Fibroblast of lung (primary cell): Measurements from ENCODE around the gene CISH. TPM values are rescaled to one million over a fixed set of nuclear protein-coding genes. Genes with fewer than 3 reads are reported as not detected.

ENCODE experiments used
- DNase-seq, 2 donors: peaks; one replicate each; pipeline versions ENCODE4 v3.0.0 to v3.0.0-alpha.2; 2010; ENCODE audit warnings: low read depth in 2 of 2
- H2AFZ ChIP-seq: 2 replicates; pipeline ENCODE4 v1.5.1; 2012; ENCODE audit warnings: low read length, control low read depth, inconsistent platforms
- H3K27ac ChIP-seq: 2 replicates; pipeline ENCODE4 v1.5.1; 2011; ENCODE audit warnings: low read length, control low read depth; ENCODE audit not compliant: insufficient read depth
- H3K27me3 ChIP-seq: 2 replicates; pipeline ENCODE4 v1.5.1; 2011; ENCODE audit warnings: mild to moderate bottlenecking, low read length; ENCODE audit not compliant: control insufficient read depth, insufficient read depth
- H3K36me3 ChIP-seq: 2 replicates; pipeline ENCODE4 v1.5.1; 2011; ENCODE audit warnings: low read length; ENCODE audit not compliant: control insufficient read depth, insufficient read depth
- H3K4me1 ChIP-seq: 2 replicates; pipeline ENCODE4 v1.5.1; 2011; ENCODE audit warnings: low read length; ENCODE audit not compliant: control insufficient read depth, insufficient read depth; ENCODE audit errors: extremely low read depth
- H3K4me2 ChIP-seq: 2 replicates; pipeline ENCODE4 v1.5.1; 2011; ENCODE audit warnings: low read length, control low read depth; ENCODE audit not compliant: insufficient read depth; ENCODE audit errors: extremely low read depth
- H3K4me3 ChIP-seq, 4 experiments: fragments of 200-600 bp in 1 of 4; sonication (generic) in 1 of 4; replicated peaks in 1 of 4; 2 replicates each; pipeline ENCODE4 v1.5.1; 2011 to 2016; ENCODE audit warnings: low read length in 4 of 4, low read depth in 3 of 4, mild to moderate bottlenecking in 3 of 4, control low read depth in 2 of 4, inconsistent platforms in 1 of 4, mixed read lengths in 1 of 4; ENCODE audit not compliant: insufficient read depth in 1 of 4; ENCODE audit errors: control extremely low read depth in 1 of 4
- H3K79me2 ChIP-seq: 2 replicates; pipeline ENCODE4 v1.5.1; 2012; ENCODE audit warnings: mild to moderate bottlenecking, low read length, inconsistent platforms; ENCODE audit not compliant: control insufficient read depth, insufficient read depth
- H3K9ac ChIP-seq: 2 replicates; pipeline ENCODE4 v1.5.1; 2011; ENCODE audit warnings: mild to moderate bottlenecking, low read length, control low read depth; ENCODE audit not compliant: insufficient read depth
- H3K9me3 ChIP-seq: 2 replicates; pipeline ENCODE4 v1.5.1; 2012; ENCODE audit warnings: low read depth, low read length; ENCODE audit not compliant: control insufficient read depth, insufficient read depth
- H4K20me1 ChIP-seq: 2 replicates; pipeline ENCODE4 v1.5.1; 2011; ENCODE audit warnings: low read length; ENCODE audit not compliant: control insufficient read depth, insufficient read depth; ENCODE audit errors: extremely low read depth
- EZH2 ChIP-seq: IDR thresholded peaks from 2 replicates; pipeline ENCODE4 v1.5.1; 2012; ENCODE audit warnings: low read length, control low read depth, mild to moderate bottlenecking; ENCODE audit errors: missing control alignments
- polyA plus RNA-seq, 2 donors: library from polyadenylated mRNA; depleted of rRNA in 1 of 2; stranded (reverse) in 1 of 2; unstranded in 1 of 2; fragments of >200 nt; gene quantifications; 2 replicates each; pipeline ENCODE4 v1.2.1, GENCODE V29; 2011 to 2012; ENCODE audit warnings: missing spikeins in 1 of 2
- total RNA-seq: library from RNA; depleted of rRNA; stranded (reverse); fragments of >200 nt; gene quantifications from 2 replicates; pipeline ENCODE4 v1.2.1, GENCODE V29; 2014
- TF ChIP-seq, protein P1 (sequence below), 2 donors: IDR thresholded peaks in 1 of 2; conservative IDR thresholded peaks in 1 of 2; 1 replicate in 1 of 2; 2 replicates in 1 of 2; pipeline ENCODE4 v1.5.1; 2011 to 2012; ENCODE audit warnings: low read length in 2 of 2, control low read depth in 1 of 2, inconsistent platforms in 1 of 2, low read depth in 1 of 2, mild to moderate bottlenecking in 1 of 2

Gene CISH
- total and polyA plus RNA-seq, 2 donors (not counting 1 experiment from before 2014, with no cell fraction given) = 0.99 to 1.9 TPM

DNA sequence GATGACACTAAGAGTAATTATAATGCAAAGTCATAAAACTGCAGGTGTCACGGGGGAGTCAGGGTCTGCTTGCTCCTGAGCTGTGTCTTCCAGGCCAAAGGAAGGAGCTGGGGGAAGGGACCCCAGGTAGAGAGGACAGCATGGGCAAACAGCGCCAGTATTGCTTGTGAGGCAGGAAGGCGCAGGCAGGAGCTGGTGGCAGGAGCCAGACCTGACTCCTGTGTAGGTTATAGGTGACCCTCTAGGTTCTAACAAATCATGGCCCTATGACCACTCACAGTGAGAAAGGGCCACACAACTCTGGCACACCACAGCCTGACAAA is 1.9 kb downstream of the CISH start:
- Histone ChIP-seq H4K20me1 (no peaks in the 10 kb centered on the region), H3K36me3 (peaks cover 6% of the 10 kb centered on the region), H2AFZ (no peak overlapping the region), H3K9me3 (no peaks in the 10 kb centered on the region), H3K9ac (no peak overlapping the region), H3K4me3 (no peak overlapping the region), H3K4me1 (peaks cover 9% of the 10 kb centered on the region), H3K27me3 (no peaks in the 10 kb centered on the region), H3K27ac (no peak overlapping the region), H3K79me2 (no peaks in the 10 kb centered on the region), H3K4me2 (no peak overlapping the region)
- DNase-seq = no peak
- TF ChIP-seq, protein P1, sequence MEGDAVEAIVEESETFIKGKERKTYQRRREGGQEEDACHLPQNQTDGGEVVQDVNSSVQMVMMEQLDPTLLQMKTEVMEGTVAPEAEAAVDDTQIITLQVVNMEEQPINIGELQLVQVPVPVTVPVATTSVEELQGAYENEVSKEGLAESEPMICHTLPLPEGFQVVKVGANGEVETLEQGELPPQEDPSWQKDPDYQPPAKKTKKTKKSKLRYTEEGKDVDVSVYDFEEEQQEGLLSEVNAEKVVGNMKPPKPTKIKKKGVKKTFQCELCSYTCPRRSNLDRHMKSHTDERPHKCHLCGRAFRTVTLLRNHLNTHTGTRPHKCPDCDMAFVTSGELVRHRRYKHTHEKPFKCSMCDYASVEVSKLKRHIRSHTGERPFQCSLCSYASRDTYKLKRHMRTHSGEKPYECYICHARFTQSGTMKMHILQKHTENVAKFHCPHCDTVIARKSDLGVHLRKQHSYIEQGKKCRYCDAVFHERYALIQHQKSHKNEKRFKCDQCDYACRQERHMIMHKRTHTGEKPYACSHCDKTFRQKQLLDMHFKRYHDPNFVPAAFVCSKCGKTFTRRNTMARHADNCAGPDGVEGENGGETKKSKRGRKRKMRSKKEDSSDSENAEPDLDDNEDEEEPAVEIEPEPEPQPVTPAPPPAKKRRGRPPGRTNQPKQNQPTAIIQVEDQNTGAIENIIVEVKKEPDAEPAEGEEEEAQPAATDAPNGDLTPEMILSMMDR (conservative IDR thresholded peaks at IDR 0.05 in 1 of 2, IDR thresholded peaks at IDR 0.05 in 1 of 2; ENCODE audit: low read depth in 1 of 2, low read length in 2 of 2) = no peak
- no peak for TF ChIP-seq EZH2

DNA sequence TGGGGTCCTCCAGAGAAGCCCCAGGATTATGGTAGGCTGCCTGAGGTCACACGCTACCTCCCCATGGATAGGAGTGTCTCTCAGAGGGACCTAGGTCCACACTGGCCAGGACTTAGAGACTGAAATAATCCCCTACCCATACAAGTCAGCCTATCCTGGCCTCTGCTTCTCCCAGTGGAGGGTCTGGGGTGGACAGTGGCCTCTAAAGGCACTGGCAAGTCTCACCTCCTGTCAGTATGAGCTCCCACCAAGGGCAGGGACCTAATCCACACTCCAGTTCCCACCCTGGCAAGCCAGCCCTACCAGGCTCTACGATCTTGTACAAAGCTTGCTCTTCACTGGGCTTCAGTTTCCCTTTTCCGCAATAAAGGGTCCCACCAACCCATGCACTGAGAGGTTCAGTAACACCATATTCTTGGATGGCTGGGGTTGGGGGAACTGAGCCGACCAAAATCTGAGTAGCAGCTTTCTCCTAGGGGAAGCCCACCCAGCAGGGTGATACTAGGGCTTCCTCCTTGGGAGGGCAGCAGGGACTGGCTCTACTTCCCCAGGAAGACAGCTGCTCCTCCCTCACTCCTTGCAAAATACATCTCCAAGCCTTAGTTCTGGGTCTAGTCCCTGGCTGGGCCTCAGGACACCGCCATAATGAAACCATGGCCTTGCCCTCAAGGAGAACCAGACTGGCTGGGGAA is 2.4 kb downstream of the CISH start:
- no peaks in the 10 kb centered on the region for H3K79me2 ChIP-seq
- H3K27ac ChIP-seq = no peak overlapping the region
- no peak for DNase-seq
- peaks cover 6% of the 10 kb centered on the region for H3K36me3 ChIP-seq
- no peaks in the 10 kb centered on the region for H4K20me1 ChIP-seq
- H3K9me3 ChIP-seq = no peaks in the 10 kb centered on the region
- TF ChIP-seq EZH2 = no peak
- TF ChIP-seq, protein P1 (conservative IDR thresholded peaks at IDR 0.05 in 1 of 2, IDR thresholded peaks at IDR 0.05 in 1 of 2; ENCODE audit: low read depth in 1 of 2, low read length in 2 of 2) = no peak
- H3K4me1 ChIP-seq = peaks cover 9% of the 10 kb centered on the region
- no peak overlapping the region for H2AFZ ChIP-seq
- H3K9ac ChIP-seq = no peak overlapping the region
- no peaks in the 10 kb centered on the region for H3K27me3 ChIP-seq
- no peak overlapping the region for H3K4me2 ChIP-seq
- H3K4me3 ChIP-seq = no peak overlapping the region

- H3K9me3 ChIP-seq = no peaks in the 10 kb centered on the region
Observed at GRCh38 chr3:50608278-50608677, 3.3 kb downstream of the CISH start.

More at GRCh38 chr3:50608278-50608677, 3.3 kb downstream of the CISH start:
- H3K4me3 ChIP-seq = no peak overlapping the region
- no peak overlapping the region for H3K4me2 ChIP-seq
- no peak overlapping the region for H3K27ac ChIP-seq
- H4K20me1 ChIP-seq = no peaks in the 10 kb centered on the region
- no peaks in the 10 kb centered on the region for H3K79me2 ChIP-seq
- H3K36me3 ChIP-seq = peaks cover 6% of the 10 kb centered on the region
- TF ChIP-seq, protein P1 (conservative IDR thresholded peaks at IDR 0.05 in 1 of 2, IDR thresholded peaks at IDR 0.05 in 1 of 2; ENCODE audit: low read depth in 1 of 2, low read length in 2 of 2) = no peak
- TF ChIP-seq EZH2 = no peak
- no peak overlapping the region for H2AFZ ChIP-seq
- H3K9ac ChIP-seq = no peak overlapping the region
- H3K4me1 ChIP-seq = peaks cover 9% of the 10 kb centered on the region
- H3K27me3 ChIP-seq = no peaks in the 10 kb centered on the region
- no peak for DNase-seq
